Gastrocnemius medialis (tissue), 4 donors: ENCODE measurements around the gene P2RX2. TPM values are rescaled to one million over a fixed set of nuclear protein-coding genes. Genes with fewer than 3 reads are reported as not detected.

Experiments
- ATAC-seq, 2 donors: fragments of 150-250 bp; one replicate each; pipeline ENCODE4 v1.9.1; 2016
- DNase-seq, 2 donors: peaks; one replicate each; pipeline ENCODE4 v3.0.0-alpha.2; 2019
- H3K27ac ChIP-seq, 4 donors: fragments of 200-600 bp; sonication (generic); 1 replicate in 1 of 4; 2 replicates in 3 of 4; pipeline ENCODE4 v1.5.1; 2016 to 2018; ENCODE audit warnings: mild to moderate bottlenecking in 2 of 4, moderate library complexity in 1 of 4
- H3K27me3 ChIP-seq, 3 donors: fragments of 200-600 bp; sonication (generic) in 2 of 3; 1 replicate in 1 of 3; 2 replicates in 2 of 3; pipeline versions ENCODE4 v1.5.1 to v1.6.0; 2016 to 2019; ENCODE audit warnings: mild to moderate bottlenecking in 1 of 3, moderate library complexity in 1 of 3
- H3K36me3 ChIP-seq, 2 donors: fragments of 200-600 bp; sonication (generic) in 1 of 2; one replicate each; pipeline ENCODE4 v1.5.1; 2017 to 2018
- H3K4me1 ChIP-seq, 2 donors: fragments of 200-600 bp; sonication (generic) in 1 of 2; one replicate each; pipeline ENCODE4 v1.5.1; 2016 to 2017; ENCODE audit warnings: mild to moderate bottlenecking in 2 of 2
- H3K4me3 ChIP-seq, 4 donors: fragments of 200-600 bp; sonication (generic) in 3 of 4; 1 replicate in 1 of 4; 2 replicates in 3 of 4; pipeline ENCODE4 v1.5.1; 2016 to 2019; ENCODE audit warnings: mild to moderate bottlenecking in 2 of 4
- H3K9me3 ChIP-seq, 3 donors: fragments of 200-600 bp; sonication (generic) in 2 of 3; 1 replicate in 1 of 3; 2 replicates in 2 of 3; pipeline ENCODE4 v1.5.1; 2016 to 2019
- CTCF ChIP-seq, 5 experiments: fragments of 450-650 bp in 3 of 5; fragments of 200-600 bp in 2 of 5; sonication (generic) in 2 of 5; IDR thresholded peaks in 4 of 5; conservative IDR thresholded peaks in 1 of 5; 1 replicate in 4 of 5; 2 replicates in 1 of 5; pipeline ENCODE4 v1.5.1; 2016 to 2019; ENCODE audit warnings: antibody characterized with exemption in 5 of 5, mild to moderate bottlenecking in 3 of 5, moderate library complexity in 3 of 5
- POLR2A ChIP-seq, 2 donors: fragments of 450-650 bp; IDR thresholded peaks; one replicate each; pipeline ENCODE4 v1.6.1; 2017; ENCODE audit warnings: antibody characterized with exemption in 2 of 2, mild to moderate bottlenecking in 2 of 2, moderate library complexity in 2 of 2
- in situ Hi-C, 4 donors: fragments of 200-750 bp; cut with MboI; loops; one replicate each; pipeline versions ENCODE4 v1.15.0 to v1.8.0; 2017; ENCODE audit warnings: low sequenced_read_pairs in 4 of 4
- intact Hi-C: fragments of 100-400 bp; cut with DNase I; formaldehyde crosslinking; loops from one replicate; pipeline ENCODE4 v1.15.1; 2023; ENCODE audit warnings: low total_unique reads
- total RNA-seq, 4 donors: library from RNA; depleted of rRNA; stranded (reverse); fragments of >200 nt; gene quantifications; one replicate each; pipeline versions ENCODE4 v1.1.0 to v1.2.3, GENCODE V29; 2016

Gene P2RX2
- total RNA-seq, 4 donors from 2014 or later: not detected

GRCh38 chr12:132593071-132593470, 25.5 kb upstream of the P2RX2 start:
- Histone ChIP-seq H3K36me3 (no peaks in the 10 kb centered on the region), H3K4me1 (peaks cover 0 to 5% of the 10 kb centered on the region in 2 donors), H3K27ac (no peak overlapping the region), H3K4me3 (no peak overlapping the region), H3K27me3 (peaks cover 0 to 20% (median 11%) of the 10 kb centered on the region in 3 donors), H3K9me3 (no peaks in the 10 kb centered on the region)
- TF ChIP-seq CTCF (IDR thresholded peaks at IDR 0.05 in 4 of 5, conservative IDR thresholded peaks at IDR 0.05 in 1 of 5): no peak
- no peak for TF ChIP-seq POLR2A (IDR thresholded peaks at IDR 0.05)
- in situ Hi-C loops: no loop called here
- no peak for DNase-seq
- intact Hi-C loops: no loop called here
- ATAC-seq: no peak

- Histone ChIP-seq H3K27me3 (peaks cover 0 to 21% (median 11%) of the 10 kb centered on the region in 3 donors), H3K9me3 (no peaks in the 10 kb centered on the region), H3K27ac (no peak overlapping the region), H3K36me3 (no peaks in the 10 kb centered on the region), H3K4me3 (peak overlapping the region; percentile 3 to 35 (median 18)), H3K4me1 (peaks cover 0 to 6% of the 10 kb centered on the region in 2 donors)
- intact Hi-C loops (no loop called here), in situ Hi-C loops (no loop called here)
- DNase-seq: no peak
- ATAC-seq: peak in 1 of 2 donors; percentile 10
- TF ChIP-seq POLR2A (IDR thresholded peaks at IDR 0.05) (no peak), CTCF (IDR thresholded peaks at IDR 0.05 in 4 of 5, conservative IDR thresholded peaks at IDR 0.05 in 1 of 5) (no peak)
Measured at GRCh38 chr12:132593521-132593920, 25.1 kb upstream of the P2RX2 start.

GRCh38 chr12:132593938-132594358, 24.6 kb upstream of the P2RX2 start:
- in situ Hi-C loops (no loop called here), intact Hi-C loops (no loop called here)
- peak; percentile 99 for ATAC-seq
- H3K9me3 ChIP-seq: no peaks in the 10 kb centered on the region
- H3K36me3 ChIP-seq: no peaks in the 10 kb centered on the region
- peaks cover 0 to 10% of the 10 kb centered on the region in 2 donors for H3K4me1 ChIP-seq
- peak; percentile 69 to 86 for DNase-seq
- peaks cover 0 to 25% (median 11%) of the 10 kb centered on the region in 3 donors for H3K27me3 ChIP-seq
- peak overlapping the region; percentile 3 to 35 (median 18) for H3K4me3 ChIP-seq
- H3K27ac ChIP-seq: no peak overlapping the region
- TF ChIP-seq CTCF (IDR thresholded peaks at IDR 0.05 in 4 of 5, conservative IDR thresholded peaks at IDR 0.05 in 1 of 5): no peak
- no peak for TF ChIP-seq POLR2A (IDR thresholded peaks at IDR 0.05)

- H3K4me3 ChIP-seq: no peak overlapping the region
- DNase-seq: no peak
- no peak for ATAC-seq
- in situ Hi-C loops (no loop called here), intact Hi-C loops (no loop called here)
- TF ChIP-seq POLR2A (IDR thresholded peaks at IDR 0.05) (no peak), CTCF (IDR thresholded peaks at IDR 0.05 in 4 of 5, conservative IDR thresholded peaks at IDR 0.05 in 1 of 5) (no peak)
- peaks cover 0 to 10% of the 10 kb centered on the region in 2 donors for H3K4me1 ChIP-seq
- H3K27me3 ChIP-seq: peaks cover 0 to 30% (median 16%) of the 10 kb centered on the region in 3 donors
- H3K27ac ChIP-seq: no peak overlapping the region
- H3K9me3 ChIP-seq: no peaks in the 10 kb centered on the region
- H3K36me3 ChIP-seq: no peaks in the 10 kb centered on the region
Measured at GRCh38 chr12:132595183-132595582, 23.4 kb upstream of the P2RX2 start.

- Histone ChIP-seq H3K27me3 (peaks cover 0 to 36% (median 16%) of the 10 kb centered on the region in 3 donors), H3K9me3 (no peaks in the 10 kb centered on the region), H3K4me3 (no peak overlapping the region), H3K36me3 (no peaks in the 10 kb centered on the region), H3K4me1 (peaks cover 0 to 17% of the 10 kb centered on the region in 2 donors), H3K27ac (no peak overlapping the region)
- ATAC-seq (no peak), DNase-seq (no peak)
- intact Hi-C loops (no loop called here), in situ Hi-C loops (no loop called here)
- TF ChIP-seq POLR2A (IDR thresholded peaks at IDR 0.05): no peak
- TF ChIP-seq CTCF (IDR thresholded peaks at IDR 0.05 in 4 of 5, conservative IDR thresholded peaks at IDR 0.05 in 1 of 5): no peak
Measured at GRCh38 chr12:132596016-132596415, 22.6 kb upstream of the P2RX2 start.
